Erythroblast (primary cell): Measurements from ENCODE around the gene ACOT7.

Source experiments
- GATA1 ChIP-seq: IDR thresholded peaks from 2 replicates; pipeline ENCODE4 v1.6.1; 2011; ENCODE audit warnings: low read depth, mild to moderate bottlenecking, control low read depth, low read length, moderate library complexity
- POLR2A ChIP-seq: IDR thresholded peaks from 2 replicates; pipeline ENCODE4 v1.6.1; 2011; ENCODE audit warnings: mild to moderate bottlenecking, low read length

GRCh38 chr1:6419804-6420453, 26.4 kb upstream of the ACOT7 start, which contains the start of gene HES2:
- TF ChIP-seq POLR2A (no peak), GATA1 (no peak)
